ENCODE measurements around the gene ERF. TPM values are rescaled to one million over a fixed set of nuclear protein-coding genes. Genes with fewer than 3 reads are reported as not detected.

ERF gene
- polyA plus RNA-seq, 1 of the 3 experiments (the other 2 are of a cell fraction), result 89.6 TPM

- peaks cover 20% of the 10 kb centered on the region for H3F3A ChIP-seq (replicated peaks; ENCODE audit: insufficient read depth)
- H3K79me2 ChIP-seq (ENCODE audit: insufficient read depth), result peaks cover 7% of the 10 kb centered on the region; the same call in 1 of the 2 replicates
- H3K36me3 ChIP-seq (replicated peaks in 1 of 2; ENCODE audit: control insufficient read depth in 1 of 2, insufficient read depth in 2 of 2, low read length in 1 of 2), result peaks cover 40 to 83% of the 10 kb centered on the region in 2 experiments
- ChIA-PET POLR2A (no interaction called here), CTCF (interaction anchor here (5.9 to 9.5 kb wide), 2 partner anchors 14 to 46 kb away, joined by 51 to 60 read pairs; no protein-coding TSS in a partner anchor)
- TF ChIP-seq FOXJ3 (CRISPR knock-in tag; IDR thresholded peaks at IDR 0.05) (no peak), CTCF (IDR thresholded peaks at IDR 0.05) (no peak), MXI1 (IDR thresholded peaks at IDR 0.05; ENCODE audit: low read depth, low read length) (no peak)
- H3K27me3 ChIP-seq (ENCODE audit: insufficient read depth), result no peaks in the 10 kb centered on the region
- H3K9ac ChIP-seq, result no peak overlapping the region
- H3K4me2 ChIP-seq, result no peak overlapping the region
- no peaks in the 10 kb centered on the region; a peak in 1 of 4 replicates for H3K4me1 ChIP-seq (ENCODE audit: control insufficient read depth in 1 of 2, insufficient read depth in 2 of 2, low read depth in 1 of 2, low read length in 1 of 2)
- no peaks in the 10 kb centered on the region for H3K9me3 ChIP-seq
- H3K9me2 ChIP-seq, result no peaks in the 10 kb centered on the region
- H3K27ac ChIP-seq (ENCODE audit: low read depth in 2 of 2, low read length in 1 of 2), result no peak overlapping the region
- WGBS (ENCODE audit: low lambda C conversion rate), result 96% methylated on average over 11 of the region's 27 CpGs
- H3K4me3 ChIP-seq (ENCODE audit: low read depth in 2 of 2, low read length in 1 of 2), result no peak overlapping the region
- 0 out of 2 replicates have a peak, but pooled peaks cover 5% of the 10 kb centered on the region for H4K20me1 ChIP-seq (ENCODE audit: insufficient read depth)
- DNase-seq, result no peak
- H2AFZ ChIP-seq (ENCODE audit: low read depth), result no peak overlapping the region
Measured at GRCh38 chr19:42292042-42292960, 37.4 kb upstream of the ERF start.

GRCh38 chr19:42291435-42291810 lies 36.5 kb upstream of the ERF start:
- H3K27ac ChIP-seq (ENCODE audit: low read depth in 2 of 2, low read length in 1 of 2), result no peak overlapping the region; a peak in 1 of 4 replicates
- H3K9ac ChIP-seq, result no peak overlapping the region
- H3K4me3 ChIP-seq (ENCODE audit: low read depth in 2 of 2, low read length in 1 of 2), result no peak overlapping the region
- peaks cover 16% of the 10 kb centered on the region for H3K79me2 ChIP-seq (ENCODE audit: insufficient read depth)
- H3F3A ChIP-seq (replicated peaks; ENCODE audit: insufficient read depth), result peaks cover 13% of the 10 kb centered on the region
- peaks cover 9% of the 10 kb centered on the region for H4K20me1 ChIP-seq (ENCODE audit: insufficient read depth)
- peaks cover 36 to 88% of the 10 kb centered on the region in 2 experiments for H3K36me3 ChIP-seq (replicated peaks in 1 of 2; ENCODE audit: control insufficient read depth in 1 of 2, insufficient read depth in 2 of 2, low read length in 1 of 2)
- H3K9me3 ChIP-seq, result no peaks in the 10 kb centered on the region
- H3K9me2 ChIP-seq, result no peaks in the 10 kb centered on the region
- H3K4me1 ChIP-seq (ENCODE audit: control insufficient read depth in 1 of 2, insufficient read depth in 2 of 2, low read depth in 1 of 2, low read length in 1 of 2), result peaks cover 0 to 7% of the 10 kb centered on the region in 2 experiments; a peak in 1 of 4 replicates
- POLR2A ChIA-PET, result no interaction called here
- H3K4me2 ChIP-seq, result no peak overlapping the region
- no peak for DNase-seq
- 77% methylated on average over 9 of the region's 9 CpGs for WGBS (ENCODE audit: low lambda C conversion rate)
- CTCF ChIA-PET, result interaction anchor here (2.0 to 9.5 kb wide), 3 partner anchors 13 to 47 kb away, joined by 6 to 60 read pairs (median 15); no protein-coding TSS in a partner anchor
- no peaks in the 10 kb centered on the region for H3K27me3 ChIP-seq (ENCODE audit: insufficient read depth)
- H2AFZ ChIP-seq (ENCODE audit: low read depth), result no peak overlapping the region
- TF ChIP-seq MXI1 (IDR thresholded peaks at IDR 0.05; ENCODE audit: low read depth, low read length) (no peak), IRF3 (IDR thresholded peaks at IDR 0.05; ENCODE audit: low read depth, low read length) (no peak), TAF1 (IDR thresholded peaks at IDR 0.05; ENCODE audit: borderline replicate concordance, low read depth, low read length) (no peak), NFIC (IDR thresholded peaks at IDR 0.05; ENCODE audit: borderline replicate concordance) (no peak), MAX (IDR thresholded peaks at IDR 0.05; ENCODE audit: low read depth) (no peak), POLR2AphosphoS5 (IDR thresholded peaks at IDR 0.05; ENCODE audit: low read depth, low read length) (no peak), USF2 (IDR thresholded peaks at IDR 0.05; ENCODE audit: borderline replicate concordance, low read depth, low read length) (no peak), JUND (IDR thresholded peaks at IDR 0.05) (no peak), PBX3 (IDR thresholded peaks at IDR 0.05) (no peak), REST (IDR thresholded peaks at IDR 0.05; ENCODE audit: low read depth, low read length) (no peak), TCF12 (IDR thresholded peaks at IDR 0.05) (no peak), ELF1 (IDR thresholded peaks at IDR 0.05) (no peak), FOXJ3 (CRISPR knock-in tag; IDR thresholded peaks at IDR 0.05) (no peak), EP300 (IDR thresholded peaks at IDR 0.05; ENCODE audit: borderline replicate concordance in 1 of 2, low read depth in 1 of 2, low read length in 1 of 2) (no peak), SMC3 (IDR thresholded peaks at IDR 0.05; ENCODE audit: low read depth, low read length) (no peak), RFX5 (IDR thresholded peaks at IDR 0.05; ENCODE audit: low read length) (no peak)

All from SK-N-SH (cell line).